SK-N-MC (cell line): ENCODE results near the gene FHAD1.

ENCODE experiments used
- DNase-seq: peaks from one replicate; pipeline ENCODE4 v3.0.0-alpha.2; 2011; ENCODE audit warnings: low read depth, low spot score
- H3K27ac ChIP-seq: fragments of 200-600 bp; sonication (generic); 2 replicates; pipeline ENCODE4 v1.5.1; 2016; ENCODE audit warnings: mixed run types
- H3K36me3 ChIP-seq: fragments of 200-600 bp; sonication (generic); 2 replicates; pipeline ENCODE4 v1.6.1; 2017; ENCODE audit warnings: antibody characterized with exemption, low read length, mixed read lengths; ENCODE audit not compliant: insufficient read depth
- H3K4me3 ChIP-seq: fragments of 200-600 bp; sonication (generic); 2 replicates; pipeline ENCODE4 v1.5.1; 2016
- H3K9ac ChIP-seq: fragments of 200-600 bp; sonication (generic); 2 replicates; pipeline ENCODE4 v1.8.0; 2017; ENCODE audit warnings: mixed run types, mixed read lengths; ENCODE audit not compliant: insufficient read length
- H3K9me3 ChIP-seq: fragments of 200-600 bp; sonication (generic); 2 replicates; pipeline ENCODE4 v1.6.1; 2017; ENCODE audit warnings: low read depth, mild to moderate bottlenecking, antibody characterized with exemption, low read length, moderate library complexity, mixed read lengths
- EZH2 ChIP-seq: fragments of 200-600 bp; sonication (generic); IDR thresholded peaks from one replicate; pipeline ENCODE4 v1.6.1; 2017; ENCODE audit warnings: antibody characterized with exemption
- FOXP2 ChIP-seq: optimal IDR thresholded peaks from 2 replicates; pipeline ENCODE3; 2011; ENCODE audit warnings: mild to moderate bottlenecking, moderate library complexity; ENCODE audit not compliant: insufficient read depth; ENCODE audit errors: extremely low read length, control extremely low read depth
- POLR2AphosphoS5 ChIP-seq: IDR thresholded peaks from 2 replicates; pipeline ENCODE4 v1.6.1; 2012; ENCODE audit warnings: mild to moderate bottlenecking, low read depth, low read length, borderline replicate concordance

The FHAD1 gene

GRCh38 chr1:15344800-15345704 lies 98.0 kb downstream of the FHAD1 start:
- Histone ChIP-seq H3K27ac (no peak overlapping the region), H3K9me3 (no peaks in the 10 kb centered on the region), H3K4me3 (no peak overlapping the region), H3K36me3 (no peaks in the 10 kb centered on the region), H3K9ac (no peak overlapping the region)
- TF ChIP-seq EZH2 (no peak), POLR2AphosphoS5 (no peak), FOXP2 (no peak)
- DNase-seq, result no peak

GRCh38 chr1:15345705-15346345 lies 98.8 kb downstream of the FHAD1 start:
- H3K4me3 ChIP-seq, result no peak overlapping the region
- H3K9ac ChIP-seq, result no peak overlapping the region
- no peak overlapping the region for H3K27ac ChIP-seq
- no peak for DNase-seq
- TF ChIP-seq EZH2, result no peak
- TF ChIP-seq POLR2AphosphoS5, result no peak
- H3K9me3 ChIP-seq, result no peaks in the 10 kb centered on the region
- no peaks in the 10 kb centered on the region for H3K36me3 ChIP-seq

GRCh38 chr1:15346346-15347030 lies 99.5 kb downstream of the FHAD1 start:
- H3K4me3 ChIP-seq, result no peak overlapping the region
- no peak overlapping the region for H3K9ac ChIP-seq
- no peak for DNase-seq
- TF ChIP-seq FOXP2, result no peak
- TF ChIP-seq EZH2, result no peak
- no peak for TF ChIP-seq POLR2AphosphoS5
- no peak overlapping the region for H3K27ac ChIP-seq
- no peaks in the 10 kb centered on the region for H3K9me3 ChIP-seq
- no peaks in the 10 kb centered on the region for H3K36me3 ChIP-seq

- Histone ChIP-seq H3K27ac (no peak overlapping the region), H3K9me3 (no peaks in the 10 kb centered on the region), H3K36me3 (no peaks in the 10 kb centered on the region), H3K9ac (no peak overlapping the region), H3K4me3 (no peak overlapping the region)
- DNase-seq, result no peak
- TF ChIP-seq FOXP2 (no peak), POLR2AphosphoS5 (no peak), EZH2 (no peak)
Observed at GRCh38 chr1:15347182-15347581, 100.2 kb downstream of the FHAD1 start.

- Histone ChIP-seq H3K4me3 (no peak overlapping the region), H3K9me3 (no peaks in the 10 kb centered on the region), H3K36me3 (no peaks in the 10 kb centered on the region), H3K27ac (no peak overlapping the region), H3K9ac (no peak overlapping the region)
- TF ChIP-seq FOXP2 (no peak), EZH2 (no peak), POLR2AphosphoS5 (no peak)
- DNase-seq, result no peak
Observed at GRCh38 chr1:15348648-15349047, 101.6 kb downstream of the FHAD1 start.

- no peak for TF ChIP-seq POLR2AphosphoS5
- Histone ChIP-seq H3K9ac (no peak overlapping the region), H3K4me3 (no peak overlapping the region), H3K9me3 (no peaks in the 10 kb centered on the region), H3K36me3 (no peaks in the 10 kb centered on the region), H3K27ac (no peak overlapping the region)
- DNase-seq, result no peak
Observed at GRCh38 chr1:15349133-15349532, 102.1 kb downstream of the FHAD1 start.

- Histone ChIP-seq H3K9ac (no peak overlapping the region), H3K9me3 (no peaks in the 10 kb centered on the region), H3K4me3 (no peak overlapping the region), H3K27ac (no peak overlapping the region), H3K36me3 (no peaks in the 10 kb centered on the region)
- no peak for DNase-seq
- TF ChIP-seq POLR2AphosphoS5 (no peak), EZH2 (no peak), FOXP2 (no peak)
Observed at GRCh38 chr1:15350151-15350550, 103.1 kb downstream of the FHAD1 start.

- no peak overlapping the region for H3K9ac ChIP-seq
- H3K36me3 ChIP-seq, result no peaks in the 10 kb centered on the region
- H3K4me3 ChIP-seq, result no peak overlapping the region
- DNase-seq, result no peak
- TF ChIP-seq EZH2 (no peak), POLR2AphosphoS5 (no peak), FOXP2 (no peak)
- H3K9me3 ChIP-seq, result no peaks in the 10 kb centered on the region
- no peak overlapping the region for H3K27ac ChIP-seq
Observed at GRCh38 chr1:15350551-15351200, 103.7 kb downstream of the FHAD1 start.
